Osteoblast (primary cell): ENCODE data around the gene AKAP3. TPM values are rescaled to one million over a fixed set of nuclear protein-coding genes. Genes with fewer than 3 reads are reported as not detected.

Source experiments
- DNase-seq: peaks from one replicate; pipeline ENCODE4 v3.0.0; 2011; ENCODE audit warnings: low spot score, mixed read lengths; ENCODE audit not compliant: insufficient read length; ENCODE audit errors: missing footprints
- H2AFZ ChIP-seq: 2 replicates; pipeline ENCODE4 v1.6.0; 2011; ENCODE audit warnings: mild to moderate bottlenecking, low read length
- H3K27ac ChIP-seq: 2 replicates; pipeline ENCODE4 v1.5.1; 2011; ENCODE audit warnings: mild to moderate bottlenecking, low read depth, low read length, moderate library complexity
- H3K27me3 ChIP-seq: 2 replicates; pipeline ENCODE4 v1.6.0; 2012; ENCODE audit warnings: mild to moderate bottlenecking, control low read depth, inconsistent platforms, low read length, moderate library complexity; ENCODE audit not compliant: insufficient read depth
- H3K36me3 ChIP-seq: 2 replicates; pipeline ENCODE4 v1.5.1; 2011; ENCODE audit warnings: mild to moderate bottlenecking, low read length, control low read depth, moderate library complexity; ENCODE audit not compliant: insufficient read depth
- H3K4me1 ChIP-seq: 2 replicates; pipeline ENCODE4 v1.5.1; 2011; ENCODE audit warnings: mild to moderate bottlenecking, low read length, control low read depth, moderate library complexity; ENCODE audit not compliant: insufficient read depth
- H3K4me2 ChIP-seq: 2 replicates; pipeline ENCODE4 v1.6.0; 2011; ENCODE audit warnings: mild to moderate bottlenecking, low read length; ENCODE audit not compliant: insufficient read depth
- H3K4me3 ChIP-seq: fragments of 200-600 bp; sonication (generic); 3 replicates; pipeline ENCODE4 v1.5.1; 2012; ENCODE audit warnings: mild to moderate bottlenecking, low read length, inconsistent platforms; ENCODE audit not compliant: insufficient read depth
- H3K79me2 ChIP-seq: 2 replicates; pipeline ENCODE4 v1.6.0; 2012; ENCODE audit warnings: mild to moderate bottlenecking, low read length, control low read depth, inconsistent platforms; ENCODE audit not compliant: insufficient read depth
- H3K9me3 ChIP-seq: 2 replicates; pipeline ENCODE4 v1.5.1; 2011; ENCODE audit warnings: low read depth, low read length, control low read depth
- H4K20me1 ChIP-seq: 2 replicates; pipeline ENCODE4 v1.6.0; 2012; ENCODE audit warnings: mild to moderate bottlenecking, low read length, control low read depth; ENCODE audit not compliant: insufficient read depth
- CTCF ChIP-seq: IDR thresholded peaks from 2 replicates; pipeline ENCODE4 v1.5.1; 2011; ENCODE audit warnings: mild to moderate bottlenecking, low read depth, low read length, moderate library complexity; ENCODE audit errors: extremely low read depth
- total RNA-seq: library from RNA; depleted of rRNA; stranded (reverse); fragments of >200 nt; gene quantifications from 2 replicates; pipeline ENCODE4 v1.2.3, GENCODE V29; 2012

The AKAP3 gene
- total RNA-seq, 1 donor = 2.2 TPM

- Histone ChIP-seq H3K27ac (no peak overlapping the region), H2AFZ (no peak overlapping the region), H3K79me2 (peaks cover 54% of the 10 kb centered on the region), H3K4me1 (peaks cover 6% of the 10 kb centered on the region), H3K27me3 (no peaks in the 10 kb centered on the region), H3K4me3 (no peak overlapping the region), H3K4me2 (no peak overlapping the region), H3K9me3 (no peaks in the 10 kb centered on the region), H4K20me1 (peaks cover 4% of the 10 kb centered on the region), H3K36me3 (peaks cover 28% of the 10 kb centered on the region)
- DNase-seq = no peak
- no peak for TF ChIP-seq CTCF
Measured at GRCh38 chr12:4653257-4653656, 4.4 kb upstream of the AKAP3 start.

- Histone ChIP-seq H3K79me2 (peaks cover 53% of the 10 kb centered on the region), H3K9me3 (no peaks in the 10 kb centered on the region), H3K4me3 (peak overlapping the region; percentile 96), H3K4me1 (peaks cover 11% of the 10 kb centered on the region), H3K27ac (peak overlapping the region; percentile 88), H3K36me3 (peaks cover 4% of the 10 kb centered on the region), H3K4me2 (peak overlapping the region; percentile 99), H4K20me1 (peaks cover 4% of the 10 kb centered on the region), H2AFZ (peak overlapping the region; percentile 96), H3K27me3 (no peaks in the 10 kb centered on the region)
- no peak for TF ChIP-seq CTCF
- DNase-seq = no peak
Measured at GRCh38 chr12:4649358-4649661, 459 bp upstream of the AKAP3 start.

- Histone ChIP-seq H3K27me3 (no peaks in the 10 kb centered on the region), H3K27ac (peak overlapping the region; percentile 88), H3K4me3 (peak overlapping the region; percentile 96), H3K4me2 (peak overlapping the region; percentile 99), H2AFZ (peak overlapping the region; percentile 96), H3K4me1 (peaks cover 11% of the 10 kb centered on the region), H3K79me2 (peaks cover 41% of the 10 kb centered on the region), H3K36me3 (no peaks in the 10 kb centered on the region), H4K20me1 (no peaks in the 10 kb centered on the region), H3K9me3 (no peaks in the 10 kb centered on the region)
- no peak for DNase-seq
- no peak for TF ChIP-seq CTCF
Measured at GRCh38 chr12:4648104-4648500, 749 bp downstream of the AKAP3 start.

GRCh38 chr12:4645023-4645422, 3.8 kb downstream of the AKAP3 start:
- Histone ChIP-seq H4K20me1 (no peaks in the 10 kb centered on the region), H3K27me3 (no peaks in the 10 kb centered on the region), H3K4me1 (peaks cover 9% of the 10 kb centered on the region), H3K79me2 (peaks cover 13% of the 10 kb centered on the region), H3K27ac (no peak overlapping the region), H3K9me3 (no peaks in the 10 kb centered on the region), H3K4me3 (no peak overlapping the region), H3K4me2 (no peak overlapping the region), H2AFZ (no peak overlapping the region), H3K36me3 (no peaks in the 10 kb centered on the region)
- TF ChIP-seq CTCF = no peak
- no peak for DNase-seq
